Common myeloid progenitor, CD34-positive (primary cell): ENCODE results near the gene ITPR2.
A peak's percentile ranks its signal among the peaks of the same experiment; 100 is the strongest.
"Not testable (repeated sequence)": the region's sequence is repeated elsewhere in the genome, so short reads cannot be mapped to it uniquely, and the experiment has no call there.

Source experiments
- CTCF ChIA-PET: fragments of 350-600 bp; sonication (Branson Sonifier 250); formaldehyde crosslinking; loops from one replicate; lab custom pipeline; 2021; ENCODE audit warnings: antibody characterized with exemption; lab: Charles Lee
- POLR2A ChIA-PET: fragments of 350-600 bp; sonication (Branson Sonifier 250); formaldehyde crosslinking; loops from one replicate; lab custom pipeline; 2021; ENCODE audit warnings: antibody characterized with exemption; lab: Charles Lee
- DNase-seq, 3 donors: peaks; one replicate each; pipeline versions ENCODE4 v3.0.0 to v3.0.0-alpha.2; 2013
- H3K27ac ChIP-seq, 2 experiments: 1 replicate in 1 of 2; 2 replicates in 1 of 2; pipeline ENCODE4 v1.7.0; 2013; ENCODE audit warnings: inconsistent platforms in 2 of 2, low read length in 2 of 2, mild to moderate bottlenecking in 2 of 2, low read depth in 1 of 2, moderate library complexity in 1 of 2; ENCODE audit not compliant: severe bottlenecking in 2 of 2, insufficient read depth in 1 of 2, poor library complexity in 1 of 2
- H3K27me3 ChIP-seq, 5 experiments: replicated peaks in 2 of 5; 1 replicate in 3 of 5; 2 replicates in 2 of 5; pipeline versions ENCODE4 v1.6.1 to v1.7.0; 2013; ENCODE audit warnings: low read length in 4 of 5, mild to moderate bottlenecking in 2 of 5, moderate library complexity in 2 of 5, inconsistent platforms in 1 of 5; ENCODE audit not compliant: insufficient read depth in 5 of 5, control insufficient read depth in 4 of 5
- H3K36me3 ChIP-seq, 4 experiments: 1 replicate in 2 of 4; 2 replicates in 2 of 4; pipeline versions ENCODE4 v1.6.1 to v1.7.0; 2013; ENCODE audit warnings: low read length in 3 of 4, control low read depth in 1 of 4, mild to moderate bottlenecking in 1 of 4; ENCODE audit not compliant: control insufficient read depth in 4 of 4, insufficient read depth in 4 of 4
- H3K4me1 ChIP-seq, 4 experiments: 1 replicate in 3 of 4; 2 replicates in 1 of 4; pipeline versions ENCODE4 v1.6.1 to v1.7.1; 2013; ENCODE audit warnings: low read length in 3 of 4, mild to moderate bottlenecking in 3 of 4, control low read depth in 1 of 4, inconsistent platforms in 1 of 4, moderate library complexity in 1 of 4; ENCODE audit not compliant: control insufficient read depth in 4 of 4, insufficient read depth in 4 of 4; ENCODE audit errors: control extremely low read depth in 1 of 4
- H3K4me3 ChIP-seq, 7 experiments: 1 replicate in 4 of 7; 2 replicates in 3 of 7; pipeline versions ENCODE4 v1.5.1 to v1.7.0; 2013; ENCODE audit warnings: mild to moderate bottlenecking in 7 of 7, low read length in 6 of 7, moderate library complexity in 6 of 7, inconsistent platforms in 2 of 7, low read depth in 2 of 7, control low read depth in 1 of 7; ENCODE audit not compliant: insufficient read depth in 4 of 7, control insufficient read depth in 1 of 7; ENCODE audit errors: extremely low read depth in 1 of 7
- H3K9me3 ChIP-seq, 5 experiments: 1 replicate in 4 of 5; 2 replicates in 1 of 5; pipeline versions ENCODE4 v1.6.1 to v1.7.1; 2013; ENCODE audit warnings: low read length in 4 of 5, mild to moderate bottlenecking in 2 of 5, inconsistent platforms in 1 of 5, low read depth in 1 of 5, moderate library complexity in 1 of 5; ENCODE audit not compliant: control insufficient read depth in 4 of 5, insufficient read depth in 2 of 5; ENCODE audit errors: control extremely low read depth in 1 of 5
- WGBS: methylation state at CpG from one replicate; pipeline ENCODE4 v1.1.5; 2013; ENCODE audit not compliant: insufficient coverage; 5-methylcytosine and 5-hydroxymethylcytosine counted together

ITPR2 gene

GRCh38 chr12:26517320-26517719 lies 315.7 kb downstream of the ITPR2 start:
- H3K36me3 ChIP-seq = peaks cover 0 to 11% (median 0%) of the 10 kb centered on the region in 4 experiments
- DNase-seq, H3K27ac ChIP-seq, POLR2A ChIA-PET, H3K27me3 ChIP-seq, CTCF ChIA-PET, H3K4me3 ChIP-seq, H3K4me1 ChIP-seq: not testable (repeated sequence)
- WGBS = 75% methylated on average over 2 of the region's 3 CpGs
- H3K9me3 ChIP-seq = peaks cover 0 to 12% (median 0%) of the 10 kb centered on the region in 5 experiments

GRCh38 chr12:26514364-26514763 lies 318.6 kb downstream of the ITPR2 start:
- H3K4me3 ChIP-seq = no peak overlapping the region
- H3K27me3 ChIP-seq = no peaks in the 10 kb centered on the region
- peaks cover 0 to 7% (median 0%) of the 10 kb centered on the region in 5 experiments for H3K9me3 ChIP-seq
- no peaks in the 10 kb centered on the region for H3K4me1 ChIP-seq
- ChIA-PET POLR2A (no interaction called here), CTCF (interaction anchor here (0.6 to 1.1 kb wide), 3 partner anchors 9 to 121 kb away, joined by 3 read pairs; no protein-coding TSS in a partner anchor)
- no peak for DNase-seq
- 100% methylated on average over 2 of the region's 3 CpGs for WGBS
- peaks cover 0 to 7% (median 4%) of the 10 kb centered on the region in 4 experiments for H3K36me3 ChIP-seq
- no peak overlapping the region for H3K27ac ChIP-seq

- H3K27me3 ChIP-seq = no peaks in the 10 kb centered on the region
- POLR2A ChIA-PET = interaction anchor here (0.6 kb wide), 1 partner anchor 13 kb away, joined by 3 read pairs; no protein-coding TSS in a partner anchor
- H3K4me1 ChIP-seq = no peaks in the 10 kb centered on the region
- DNase-seq = no peak
- peaks cover 0 to 5% (median 3%) of the 10 kb centered on the region in 4 experiments for H3K36me3 ChIP-seq
- peaks cover 0 to 3% (median 0%) of the 10 kb centered on the region in 5 experiments for H3K9me3 ChIP-seq
- H3K4me3 ChIP-seq = no peak overlapping the region
- no peak overlapping the region for H3K27ac ChIP-seq
- CTCF ChIA-PET = no interaction called here
- WGBS = 95% methylated on average over 4 of the region's 4 CpGs
Observed at GRCh38 chr12:26513363-26514043, 319.5 kb downstream of the ITPR2 start.

GRCh38 chr12:26512213-26512612 lies 320.8 kb downstream of the ITPR2 start:
- H3K9me3 ChIP-seq = no peaks in the 10 kb centered on the region
- H3K27ac ChIP-seq = no peak overlapping the region
- 100% methylated on average over 2 of the region's 3 CpGs for WGBS
- CTCF ChIA-PET = no interaction called here
- POLR2A ChIA-PET = no interaction called here
- H3K4me1 ChIP-seq = no peaks in the 10 kb centered on the region
- H3K4me3 ChIP-seq = no peak overlapping the region
- no peaks in the 10 kb centered on the region for H3K27me3 ChIP-seq
- DNase-seq = no peak
- H3K36me3 ChIP-seq = peaks cover 0 to 5% (median 3%) of the 10 kb centered on the region in 4 experiments

GRCh38 chr12:26510354-26510674 lies 322.7 kb downstream of the ITPR2 start:
- DNase-seq = no peak
- CTCF ChIA-PET = interaction anchor here (1.2 to 1.3 kb wide), 2 partner anchors 13 to 15 kb away, joined by 3 read pairs; no protein-coding TSS in a partner anchor
- no peaks in the 10 kb centered on the region for H3K4me1 ChIP-seq
- POLR2A ChIA-PET = no interaction called here
- no peaks in the 10 kb centered on the region for H3K27me3 ChIP-seq
- H3K27ac ChIP-seq = no peak overlapping the region
- no peaks in the 10 kb centered on the region for H3K9me3 ChIP-seq
- no peak overlapping the region for H3K4me3 ChIP-seq
- H3K36me3 ChIP-seq = peaks cover 0 to 5% (median 3%) of the 10 kb centered on the region in 4 experiments
- WGBS = 100% methylated on average over 1 of the region's 2 CpGs

- no peaks in the 10 kb centered on the region for H3K9me3 ChIP-seq
- H3K36me3 ChIP-seq = peaks cover 3 to 9% (median 6%) of the 10 kb centered on the region in 4 experiments
- no peak for DNase-seq
- no peak overlapping the region for H3K4me3 ChIP-seq
- no peak overlapping the region for H3K27ac ChIP-seq
- CTCF ChIA-PET = no interaction called here
- no CpG with 5 or more reads among the region's 1 CpG for WGBS
- H3K4me1 ChIP-seq = no peaks in the 10 kb centered on the region
- POLR2A ChIA-PET = no interaction called here
- no peaks in the 10 kb centered on the region for H3K27me3 ChIP-seq
Observed at GRCh38 chr12:26507613-26508012, 325.4 kb downstream of the ITPR2 start.

GRCh38 chr12:26499979-26500640 lies 332.9 kb downstream of the ITPR2 start:
- Histone ChIP-seq H3K4me3 (no peak overlapping the region), H3K27me3 (no peaks in the 10 kb centered on the region), H3K9me3 (no peaks in the 10 kb centered on the region), H3K4me1 (peaks cover 0 to 3% (median 0%) of the 10 kb centered on the region in 4 experiments), H3K27ac (no peak overlapping the region), H3K36me3 (peaks cover 0 to 9% (median 4%) of the 10 kb centered on the region in 4 experiments)
- WGBS = no CpG with 5 or more reads among the region's 1 CpG
- CTCF ChIA-PET = interaction anchor here (0.6 kb wide), 1 partner anchor 25 kb away, joined by 3 read pairs; no protein-coding TSS in a partner anchor
- POLR2A ChIA-PET = interaction anchor here (0.6 kb wide), 1 partner anchor 14 kb away, joined by 3 read pairs; no protein-coding TSS in a partner anchor
- DNase-seq = peak in 2 of 3 donors; percentile 5 to 11
